ENCODE results near the gene TLL2.

- TF ChIP-seq EZH2 (IDR thresholded peaks at IDR 0.05; ENCODE audit: borderline replicate concordance, low read depth, low read length, poor library complexity, severe bottlenecking) = no peak
- TF ChIP-seq, protein P1, sequence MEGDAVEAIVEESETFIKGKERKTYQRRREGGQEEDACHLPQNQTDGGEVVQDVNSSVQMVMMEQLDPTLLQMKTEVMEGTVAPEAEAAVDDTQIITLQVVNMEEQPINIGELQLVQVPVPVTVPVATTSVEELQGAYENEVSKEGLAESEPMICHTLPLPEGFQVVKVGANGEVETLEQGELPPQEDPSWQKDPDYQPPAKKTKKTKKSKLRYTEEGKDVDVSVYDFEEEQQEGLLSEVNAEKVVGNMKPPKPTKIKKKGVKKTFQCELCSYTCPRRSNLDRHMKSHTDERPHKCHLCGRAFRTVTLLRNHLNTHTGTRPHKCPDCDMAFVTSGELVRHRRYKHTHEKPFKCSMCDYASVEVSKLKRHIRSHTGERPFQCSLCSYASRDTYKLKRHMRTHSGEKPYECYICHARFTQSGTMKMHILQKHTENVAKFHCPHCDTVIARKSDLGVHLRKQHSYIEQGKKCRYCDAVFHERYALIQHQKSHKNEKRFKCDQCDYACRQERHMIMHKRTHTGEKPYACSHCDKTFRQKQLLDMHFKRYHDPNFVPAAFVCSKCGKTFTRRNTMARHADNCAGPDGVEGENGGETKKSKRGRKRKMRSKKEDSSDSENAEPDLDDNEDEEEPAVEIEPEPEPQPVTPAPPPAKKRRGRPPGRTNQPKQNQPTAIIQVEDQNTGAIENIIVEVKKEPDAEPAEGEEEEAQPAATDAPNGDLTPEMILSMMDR (conservative IDR thresholded peaks at IDR 0.05; ENCODE audit: low read depth, low read length) = no peak
These were observed 137.2 kb downstream of the TLL2 start for GRCh38 chr10:96376483-96376882.
